Medulla oblongata (tissue), 1 donor: ENCODE results near the gene ADGRG3.

ENCODE experiments used
- DNase-seq: peaks from one replicate; pipeline ENCODE4 v3.0.0-alpha.2; 2015; ENCODE audit errors: extremely low spot score

Gene ADGRG3

GRCh38 chr16:57645691-57646387, 22.3 kb upstream of the ADGRG3 start:
- DNase-seq = no peak

- no peak for DNase-seq
These were observed 21.6 kb upstream of the ADGRG3 start for GRCh38 chr16:57646388-57647039.

GRCh38 chr16:57647136-57647875, 20.8 kb upstream of the ADGRG3 start:
- DNase-seq = no peak

GRCh38 chr16:57648125-57648524, 20.0 kb upstream of the ADGRG3 start:
- DNase-seq = peak; percentile 74

- DNase-seq = peak; percentile 85
These were observed 19.3 kb upstream of the ADGRG3 start for GRCh38 chr16:57648581-57649442.

- DNase-seq = no peak
These were observed 18.7 kb upstream of the ADGRG3 start for GRCh38 chr16:57649443-57649751.

- DNase-seq = no peak
These were observed 18.3 kb upstream of the ADGRG3 start for GRCh38 chr16:57649846-57650245.

- no peak for DNase-seq
These were observed 16.5 kb upstream of the ADGRG3 start for GRCh38 chr16:57651344-57652333.

- no peak for DNase-seq
These were observed 15.2 kb upstream of the ADGRG3 start for GRCh38 chr16:57652695-57653471.

- no peak for DNase-seq
These were observed 14.2 kb upstream of the ADGRG3 start for GRCh38 chr16:57653936-57654335.

GRCh38 chr16:57656342-57656955, 11.7 kb upstream of the ADGRG3 start:
- no peak for DNase-seq

- DNase-seq = no peak
These were observed 10.9 kb upstream of the ADGRG3 start for GRCh38 chr16:57657228-57657627.

- no peak for DNase-seq
These were observed 9.8 kb upstream of the ADGRG3 start for GRCh38 chr16:57658130-57658877.

- DNase-seq = no peak
These were observed 9.0 kb upstream of the ADGRG3 start for GRCh38 chr16:57658878-57659674.

- DNase-seq = no peak
These were observed 7.2 kb upstream of the ADGRG3 start for GRCh38 chr16:57660715-57661463.

GRCh38 chr16:57661510-57661909, 6.6 kb upstream of the ADGRG3 start:
- DNase-seq = no peak
